C4-2B (cell line): ENCODE results near the gene FGFR3.

Experiments used
- H3K27ac ChIP-seq: fragments of 450-650 bp; 2 replicates; pipeline ENCODE4 v1.5.1; 2017
- CTCF ChIP-seq: fragments of 450-650 bp; conservative IDR thresholded peaks from 2 replicates; pipeline ENCODE4 v1.5.1; 2017; ENCODE audit warnings: mild to moderate bottlenecking
- ZFX ChIP-seq: fragments of 450-650 bp; IDR thresholded peaks from 2 replicates; pipeline ENCODE4 v1.6.1; 2017

FGFR3 gene

GRCh38 chr4:1851575-1852410 is 58.7 kb downstream of the FGFR3 start:
- H3K27ac ChIP-seq, result peak overlapping the region; percentile 57
- TF ChIP-seq ZFX (no peak), CTCF (no peak)

GRCh38 chr4:1852904-1853623 is 60.0 kb downstream of the FGFR3 start:
- TF ChIP-seq ZFX, result no peak
- no peak for TF ChIP-seq CTCF
- peak overlapping the region; percentile 57 for H3K27ac ChIP-seq

DNA sequence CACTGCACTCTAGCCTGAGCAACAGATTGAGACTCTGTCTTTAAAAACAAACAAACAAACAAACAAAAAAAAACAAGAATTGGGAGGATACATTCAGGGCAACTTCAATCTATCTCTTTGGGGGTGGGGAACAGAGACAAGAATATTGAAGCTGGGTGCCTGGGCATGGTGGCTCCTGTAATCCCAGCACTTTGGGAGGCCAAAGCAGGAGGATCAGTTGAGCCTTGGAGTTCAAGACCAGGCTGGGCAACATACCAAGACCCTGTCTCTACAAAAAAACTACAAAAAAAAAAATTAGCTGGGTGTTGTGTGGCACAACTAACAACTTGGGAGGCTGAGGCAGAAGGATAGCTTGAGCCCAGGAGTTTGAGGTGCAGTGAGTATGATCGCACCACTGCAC is 61.7 kb downstream of the FGFR3 start:
- peak overlapping the region; percentile 97 for H3K27ac ChIP-seq
- TF ChIP-seq ZFX (no peak), CTCF (no peak)

GRCh38 chr4:1855333-1856070 is 62.4 kb downstream of the FGFR3 start:
- peak overlapping the region; percentile 97 for H3K27ac ChIP-seq
- TF ChIP-seq ZFX (peak; percentile 87), CTCF (no peak)

- peak within 1 kb of the TSS; percentile 97 for H3K27ac ChIP-seq
- TF ChIP-seq CTCF, result no peak
- TF ChIP-seq ZFX, result peak; percentile 65
These were observed 63.2 kb downstream of the FGFR3 start, which contains the start of gene LETM1 for GRCh38 chr4:1856071-1856942. Gene LETM1 (minus strand): TSS chr4:1856156. CDS start chr4:1855950, 206 bp downstream.

DNA sequence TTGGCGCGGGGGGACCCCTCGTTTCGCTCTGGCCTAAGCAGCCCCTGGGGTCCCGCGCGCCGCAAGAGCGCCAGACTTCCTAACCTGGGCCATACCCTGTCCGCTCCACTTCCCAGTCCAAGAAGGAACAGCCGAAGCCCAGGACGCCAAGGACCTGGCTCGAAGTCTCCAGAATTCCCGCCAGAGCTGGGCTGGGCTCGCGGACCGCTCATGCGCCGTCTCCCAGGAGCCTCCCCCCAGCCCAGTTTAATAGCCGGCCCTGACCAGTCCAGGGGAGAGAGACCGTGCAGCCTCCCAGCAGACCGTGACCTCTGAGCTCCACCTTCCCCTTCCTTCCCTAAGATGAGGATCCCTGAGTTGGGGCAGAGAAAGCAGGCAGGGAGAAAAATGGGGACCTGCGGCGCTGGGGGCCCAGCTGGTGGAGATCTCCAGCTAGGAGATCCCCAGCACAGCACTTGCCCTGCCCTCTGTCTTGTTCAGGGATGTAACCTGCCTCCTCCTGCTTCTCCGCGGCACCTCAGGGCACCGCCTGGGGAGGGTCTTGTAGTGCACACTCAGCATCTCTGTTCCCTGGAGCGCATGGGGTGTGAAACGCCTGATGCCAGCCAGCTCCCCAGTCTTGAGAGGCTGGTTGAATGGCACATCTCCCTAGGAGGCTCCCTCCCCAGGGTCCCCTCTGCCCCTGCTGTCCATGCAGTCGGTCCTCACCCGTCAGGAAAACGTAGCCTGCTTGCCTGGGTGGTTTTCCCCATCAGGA is 64.0 kb downstream of the FGFR3 start:
- H3K27ac ChIP-seq, result peak overlapping the region; percentile 97

More for the DNA sequence above, 64.0 kb downstream of the FGFR3 start:
- TF ChIP-seq CTCF, result no peak
- no peak for TF ChIP-seq ZFX
